ENCODE results near the gene APPL1.
"Not testable (repeated sequence)": the region's sequence is repeated elsewhere in the genome, so short reads cannot be mapped to it uniquely, and the experiment has no call there.

Gene APPL1

GRCh38 chr3:57275393-57275792, 47.9 kb downstream of the APPL1 start:
- no peak for DNase-seq

- DNase-seq, result no peak
Observed at GRCh38 chr3:57278237-57278636, 50.7 kb downstream of the APPL1 start.

DNA sequence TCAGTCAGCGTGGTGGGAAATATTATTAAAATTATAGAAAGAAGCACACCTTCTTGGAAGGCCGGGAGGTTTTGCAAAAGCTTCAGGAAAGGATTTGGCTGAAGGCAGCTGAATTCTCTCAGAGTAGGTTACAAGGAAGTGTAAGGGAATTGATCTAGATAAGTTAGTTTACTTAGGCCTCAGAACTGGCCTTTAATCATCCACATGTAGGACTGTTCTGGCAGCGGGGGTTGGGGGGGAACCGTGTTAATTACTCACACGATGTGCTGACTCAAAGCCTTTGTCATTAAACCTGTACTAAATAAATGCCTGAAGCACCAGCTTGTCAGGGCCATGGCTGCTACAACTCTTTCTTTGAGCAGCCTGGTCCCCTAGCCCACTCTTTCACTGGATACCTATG, 52.2 kb downstream of the APPL1 start:
- no peak for DNase-seq

GRCh38 chr3:57281715-57282114, 54.2 kb downstream of the APPL1 start:
- peak; percentile 13 for DNase-seq

DNA sequence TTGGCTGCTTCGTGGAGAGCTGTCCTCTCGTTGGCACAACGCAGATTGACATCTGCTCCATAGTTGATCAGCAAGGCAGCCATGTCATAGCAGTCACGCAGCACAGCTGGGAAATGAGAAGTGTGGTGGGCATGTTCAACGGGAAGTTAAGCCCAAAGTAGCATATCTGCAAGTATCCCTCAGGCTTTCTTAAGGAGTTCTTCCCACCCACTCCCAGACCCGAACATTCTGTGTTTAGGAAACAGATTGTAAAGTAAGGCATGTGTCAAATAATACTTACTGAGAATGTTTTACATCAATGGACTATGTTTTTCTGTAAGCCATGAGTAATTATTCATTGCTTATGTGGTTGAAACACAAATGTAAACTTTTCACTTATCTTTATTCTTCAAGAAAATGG, 55.8 kb downstream of the APPL1 start:
- no peak for DNase-seq

DNA sequence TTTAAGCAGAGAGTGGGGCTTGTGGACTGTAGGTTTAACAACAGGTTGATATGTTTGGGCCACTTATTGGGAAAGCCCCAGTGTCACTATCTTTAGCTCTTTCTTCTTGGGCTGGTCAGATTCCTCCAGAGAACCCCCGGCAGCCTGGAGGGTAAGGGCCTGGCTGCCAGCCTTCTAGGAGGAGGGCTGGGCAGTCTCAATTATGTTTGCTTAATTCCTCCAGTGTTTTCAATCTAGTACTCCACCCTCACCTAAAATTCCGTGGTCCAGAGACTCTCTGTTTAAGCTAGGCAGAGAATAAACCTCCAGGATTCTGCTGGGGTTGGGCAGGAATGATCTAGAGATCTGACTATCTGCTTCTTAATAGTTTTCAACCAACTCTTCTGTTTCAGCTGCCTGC, 59.7 kb downstream of the APPL1 start:
- DNase-seq, result no peak

GRCh38 chr3:57288403-57288802, 60.9 kb downstream of the APPL1 start:
- DNase-seq, result no peak

- DNase-seq, result no peak
Observed at GRCh38 chr3:57292159-57292896, 64.8 kb downstream of the APPL1 start, which contains the start of gene ASB14. Gene ASB14, minus strand, starts transcription at chr3:57292685. Its CDS starts 652 bp downstream, at chr3:57292033.

GRCh38 chr3:57292897-57293526, 65.5 kb downstream of the APPL1 start:
- DNase-seq, result no peak

GRCh38 chr3:57298041-57298440, 70.5 kb downstream of the APPL1 start:
- peak; percentile 10 for DNase-seq

- DNase-seq, result not testable (repeated sequence)
Observed at GRCh38 chr3:57303520-57303919, 76.0 kb downstream of the APPL1 start.

GRCh38 chr3:57309769-57310360, 82.3 kb downstream of the APPL1 start:
- DNase-seq, result no peak

GRCh38 chr3:57314204-57314603, 86.7 kb downstream of the APPL1 start:
- DNase-seq, result no peak

Data from activated CD4-positive, alpha-beta T cell treated with anti-CD3 and anti-CD28 coated beads, Interleukin-2, Interleukin-6, amounts not matched to agents 100 ng/mL and 50 ng/mL, durations not matched to agents 16 hours and 8 hours (primary cell).